ENCODE measurements around the gene MYOT. TPM values are rescaled to one million over a fixed set of nuclear protein-coding genes. Genes with fewer than 3 reads are reported as not detected.
"Not testable (repeated sequence)": the region's sequence is repeated elsewhere in the genome, so short reads cannot be mapped to it uniquely, and the experiment has no call there.

The MYOT gene
- total RNA-seq, 1 donor from 2014 or later, result 22.4 TPM

GRCh38 chr5:137845472-137845871, 22.2 kb upstream of the MYOT start:
- ATAC-seq (no peak), DNase-seq (ENCODE audit: missing footprints) (no peak)

GRCh38 chr5:137847687-137848086, 20.0 kb upstream of the MYOT start:
- intact Hi-C loops (cut with DNase I), result no loop called here
- DNase-seq (ENCODE audit: missing footprints) (no peak), ATAC-seq (peak; percentile 52)

More at GRCh38 chr5:137845472-137845871, 22.2 kb upstream of the MYOT start:
- intact Hi-C loops (cut with DNase I), result no loop called here

GRCh38 chr5:137853165-137853564, 14.5 kb upstream of the MYOT start:
- intact Hi-C loops (cut with DNase I); DNase-seq (ENCODE audit: missing footprints); ATAC-seq: not testable (repeated sequence)

GRCh38 chr5:137856201-137856600, 11.5 kb upstream of the MYOT start:
- no peak for ATAC-seq
- DNase-seq (ENCODE audit: missing footprints), result no peak
- intact Hi-C loops (cut with DNase I), result no loop called here

- intact Hi-C loops (cut with DNase I), result no loop called here
- ATAC-seq, result peak; percentile 49
- no peak for DNase-seq (ENCODE audit: missing footprints)
Measured at GRCh38 chr5:137856916-137857862, 10.5 kb upstream of the MYOT start.

- peak; percentile 85 for ATAC-seq
- intact Hi-C loops (cut with DNase I), result no loop called here
- no peak for DNase-seq (ENCODE audit: missing footprints)
Measured at GRCh38 chr5:137858223-137858916, 9.3 kb upstream of the MYOT start.

- peak; percentile 40 for ATAC-seq
- no peak for DNase-seq (ENCODE audit: missing footprints)
- intact Hi-C loops (cut with DNase I), result no loop called here
Measured at GRCh38 chr5:137858954-137859353, 8.7 kb upstream of the MYOT start.

GRCh38 chr5:137862251-137862650, 5.4 kb upstream of the MYOT start:
- ATAC-seq (no peak), DNase-seq (ENCODE audit: missing footprints) (no peak)
- intact Hi-C loops (cut with DNase I), result no loop called here

- intact Hi-C loops (cut with DNase I); ATAC-seq; DNase-seq (ENCODE audit: missing footprints): not testable (repeated sequence)
Measured at GRCh38 chr5:137863653-137864052, 4.0 kb upstream of the MYOT start.

- ATAC-seq (no peak), DNase-seq (ENCODE audit: missing footprints) (no peak)
- intact Hi-C loops (cut with DNase I), result no loop called here
Measured at GRCh38 chr5:137866541-137867388, 895 bp upstream of the MYOT start.

- intact Hi-C loops (cut with DNase I), result no loop called here
- ATAC-seq, result peak; percentile 39
- DNase-seq (ENCODE audit: missing footprints), result no peak
Measured at GRCh38 chr5:137870647-137871339, 3.1 kb downstream of the MYOT start.

GRCh38 chr5:137871571-137871970, 3.9 kb downstream of the MYOT start:
- DNase-seq (ENCODE audit: missing footprints), result no peak
- no peak for ATAC-seq
- intact Hi-C loops (cut with DNase I), result no loop called here

- intact Hi-C loops (cut with DNase I), result no loop called here
- DNase-seq (ENCODE audit: missing footprints), result no peak
Measured at GRCh38 chr5:137872466-137872865, 4.8 kb downstream of the MYOT start.

GRCh38 chr5:137876101-137876500, 8.4 kb downstream of the MYOT start:
- intact Hi-C loops (cut with DNase I), result no loop called here
- DNase-seq (ENCODE audit: missing footprints) (no peak), ATAC-seq (no peak)

More at GRCh38 chr5:137872466-137872865, 4.8 kb downstream of the MYOT start:
- ATAC-seq, result no peak

- no peak for DNase-seq (ENCODE audit: missing footprints)
- intact Hi-C loops (cut with DNase I), result no loop called here
- ATAC-seq, result peak; percentile 80
Measured at GRCh38 chr5:137880313-137880712, 12.7 kb downstream of the MYOT start.

- intact Hi-C loops (cut with DNase I), result loop anchor here (2.0 kb wide), 1 partner anchor 51 kb away; no protein-coding TSS in a partner anchor
- ATAC-seq (no peak), DNase-seq (ENCODE audit: missing footprints) (no peak)
Measured at GRCh38 chr5:137887831-137888230, 20.2 kb downstream of the MYOT start.

- no peak for ATAC-seq
- intact Hi-C loops (cut with DNase I), result loop anchor here (2.0 kb wide), 1 partner anchor 52 kb away; no protein-coding TSS in a partner anchor
Measured at GRCh38 chr5:137888466-137888862, 20.8 kb downstream of the MYOT start.

More at GRCh38 chr5:137888466-137888862, 20.8 kb downstream of the MYOT start:
- no peak for DNase-seq (ENCODE audit: missing footprints)

All from Right ventricle myocardium inferior (tissue), 1 donor.